Activated naive CD4-positive, alpha-beta T cell treated with anti-CD3 and anti-CD28 coated beads, Interleukin-2, amount 10 ng/mL, durations not matched to agents 7 days and 5 days (primary cell): ENCODE results near the gene EVX2.

Source experiments
- CTCF ChIA-PET: fragments of 350-600 bp; sonication (Branson Sonifier 250); formaldehyde crosslinking; loops from one replicate; lab custom pipeline; 2021; ENCODE audit warnings: antibody characterized with exemption; lab: Charles Lee
- DNase-seq: peaks from one replicate; pipeline ENCODE4 v3.0.0-alpha.2; 2020
- H3K27ac Mint-ChIP-seq: one replicate; pipeline ENCODE4 v1.8.0; 2021; ENCODE audit warnings: mild to moderate bottlenecking, moderate library complexity, mixed read lengths
- H3K27me3 Mint-ChIP-seq: one replicate; pipeline ENCODE4 v1.8.0; 2021; ENCODE audit warnings: mild to moderate bottlenecking, mixed read lengths
- H3K36me3 Mint-ChIP-seq: one replicate; pipeline ENCODE4 v1.8.0; 2021; ENCODE audit warnings: mixed read lengths
- H3K4me1 Mint-ChIP-seq: one replicate; pipeline ENCODE4 v1.8.0; 2021; ENCODE audit warnings: mixed read lengths
- H3K4me3 Mint-ChIP-seq: one replicate; pipeline ENCODE4 v1.8.0; 2021; ENCODE audit warnings: mild to moderate bottlenecking, moderate library complexity, mixed read lengths
- H3K9me3 Mint-ChIP-seq: one replicate; pipeline ENCODE4 v1.8.0; 2021; ENCODE audit warnings: mixed read lengths

Gene EVX2

DNA sequence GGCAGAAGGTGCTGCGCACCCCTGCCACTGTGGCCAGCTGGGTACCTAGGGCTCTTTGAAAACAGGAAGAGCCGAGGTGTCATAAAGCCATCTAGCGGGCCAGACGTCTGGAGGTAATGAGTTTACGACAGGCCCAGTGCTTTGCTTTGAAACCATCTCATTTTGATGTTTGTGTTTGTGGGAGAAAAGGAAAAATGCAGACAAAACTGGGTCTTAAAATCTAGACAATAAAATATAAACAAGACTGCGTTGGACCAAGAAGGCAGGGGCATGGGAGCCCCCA, 42.0 kb upstream of the EVX2 start:
- H3K4me1 Mint-ChIP-seq = peaks cover 16% of the 10 kb centered on the region
- H3K27me3 Mint-ChIP-seq = peaks cover 95% of the 10 kb centered on the region
- DNase-seq = no peak
- no peak overlapping the region for H3K4me3 Mint-ChIP-seq
- peak overlapping the region; percentile 26 for H3K27ac Mint-ChIP-seq
- no peaks in the 10 kb centered on the region for H3K9me3 Mint-ChIP-seq
- CTCF ChIA-PET = interaction anchor here (0.9 to 4.2 kb wide), 6 partner anchors 54 to 1023 kb away, joined by 3 to 25 read pairs (median 3); no protein-coding TSS in a partner anchor
- H3K36me3 Mint-ChIP-seq = peaks cover 5% of the 10 kb centered on the region

DNA sequence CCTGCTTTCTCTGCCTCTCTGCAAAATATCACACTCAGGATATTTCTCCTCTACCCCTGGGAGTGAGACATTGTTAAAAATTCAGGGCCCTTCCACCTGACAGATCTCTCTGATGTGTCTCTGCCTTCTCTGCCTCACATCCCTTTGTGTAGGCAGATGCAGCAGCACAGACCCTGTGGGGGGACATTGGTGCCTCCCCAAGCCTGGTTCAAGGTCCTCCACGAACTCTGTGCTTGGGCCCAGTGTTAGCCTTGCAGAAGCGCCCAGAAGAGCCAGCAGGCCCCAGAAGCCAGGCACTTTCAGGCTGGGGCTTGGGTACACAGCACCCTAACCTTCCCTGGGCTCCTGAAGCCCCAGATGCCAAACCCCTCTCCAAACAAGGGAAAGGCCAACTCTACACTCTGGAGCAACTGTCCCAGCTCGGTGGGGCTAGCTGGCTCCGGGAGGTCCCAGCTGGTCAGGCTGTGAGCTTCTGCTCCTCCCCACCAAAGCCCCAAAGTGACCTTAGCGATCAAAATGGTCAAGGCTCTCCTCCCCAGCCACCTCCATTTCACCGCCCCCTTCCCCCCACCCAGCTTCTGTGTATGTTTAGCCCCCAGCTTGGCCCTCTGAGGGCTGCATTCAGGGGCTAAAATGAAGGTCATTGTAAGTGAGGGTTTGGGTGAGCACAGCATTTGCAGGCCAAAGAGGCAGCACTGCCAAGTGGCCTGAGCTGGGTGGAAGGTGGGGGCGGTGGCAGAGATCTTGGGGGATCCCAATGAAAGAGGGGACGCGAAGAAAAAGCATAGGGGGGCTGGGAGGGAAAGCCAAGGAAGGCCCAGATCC, 41.4 kb upstream of the EVX2 start:
- Mint-ChIP-seq H3K36me3 (peaks cover 5% of the 10 kb centered on the region), H3K4me1 (peaks cover 14% of the 10 kb centered on the region), H3K27me3 (peaks cover 95% of the 10 kb centered on the region), H3K4me3 (no peak overlapping the region), H3K27ac (peak overlapping the region; percentile 26), H3K9me3 (no peaks in the 10 kb centered on the region)
- CTCF ChIA-PET = interaction anchor here (0.9 to 4.2 kb wide), 5 partner anchors 54 to 1023 kb away, joined by 3 to 25 read pairs (median 3); no protein-coding TSS in a partner anchor
- no peak for DNase-seq

DNA sequence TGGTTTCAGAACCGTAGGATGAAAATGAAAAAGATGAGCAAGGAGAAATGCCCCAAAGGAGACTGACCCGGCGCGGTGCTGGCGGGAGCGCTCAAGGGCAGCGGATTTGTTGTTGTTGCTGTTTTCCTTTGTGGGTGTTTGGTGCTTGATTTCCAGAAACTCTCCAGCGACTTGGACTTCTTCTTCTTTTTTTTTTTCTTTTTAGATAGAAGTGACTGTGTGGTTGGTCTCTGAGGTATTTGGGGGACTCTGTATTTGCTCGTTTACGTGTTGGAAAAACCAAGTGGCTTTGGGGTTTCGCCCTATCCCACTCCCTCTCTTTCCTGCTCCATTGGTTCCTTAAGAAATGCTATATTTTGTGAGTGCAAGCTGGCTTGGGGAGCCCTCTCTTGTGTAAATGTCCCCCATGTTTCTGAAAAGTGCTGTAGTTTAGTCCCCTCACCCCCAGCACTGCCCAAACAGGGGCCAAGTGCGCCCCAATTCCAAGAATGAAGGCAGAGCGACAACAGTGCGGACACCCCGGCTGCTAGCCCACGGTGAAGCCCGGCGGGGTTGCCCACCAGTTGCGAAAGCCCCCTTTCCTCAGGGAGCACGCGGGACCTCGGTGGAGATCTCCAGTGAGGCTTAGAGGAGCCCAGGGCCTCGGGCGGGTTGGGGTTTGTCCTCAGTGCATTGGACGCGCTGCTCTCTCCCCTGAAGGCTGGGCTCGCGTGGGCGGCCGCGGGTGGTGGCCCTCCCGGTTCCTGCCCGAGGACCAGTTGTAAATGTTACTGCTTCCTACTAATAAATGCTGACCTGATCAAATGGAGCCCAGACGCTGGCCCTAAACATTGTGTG, 40.6 kb upstream of the EVX2 start:
- Mint-ChIP-seq H3K4me1 (peaks cover 14% of the 10 kb centered on the region), H3K4me3 (peak overlapping the region; percentile 37), H3K27ac (peak overlapping the region; percentile 79), H3K9me3 (no peaks in the 10 kb centered on the region), H3K36me3 (peaks cover 5% of the 10 kb centered on the region), H3K27me3 (peaks cover 94% of the 10 kb centered on the region)
- CTCF ChIA-PET = no interaction called here
- no peak for DNase-seq

DNA sequence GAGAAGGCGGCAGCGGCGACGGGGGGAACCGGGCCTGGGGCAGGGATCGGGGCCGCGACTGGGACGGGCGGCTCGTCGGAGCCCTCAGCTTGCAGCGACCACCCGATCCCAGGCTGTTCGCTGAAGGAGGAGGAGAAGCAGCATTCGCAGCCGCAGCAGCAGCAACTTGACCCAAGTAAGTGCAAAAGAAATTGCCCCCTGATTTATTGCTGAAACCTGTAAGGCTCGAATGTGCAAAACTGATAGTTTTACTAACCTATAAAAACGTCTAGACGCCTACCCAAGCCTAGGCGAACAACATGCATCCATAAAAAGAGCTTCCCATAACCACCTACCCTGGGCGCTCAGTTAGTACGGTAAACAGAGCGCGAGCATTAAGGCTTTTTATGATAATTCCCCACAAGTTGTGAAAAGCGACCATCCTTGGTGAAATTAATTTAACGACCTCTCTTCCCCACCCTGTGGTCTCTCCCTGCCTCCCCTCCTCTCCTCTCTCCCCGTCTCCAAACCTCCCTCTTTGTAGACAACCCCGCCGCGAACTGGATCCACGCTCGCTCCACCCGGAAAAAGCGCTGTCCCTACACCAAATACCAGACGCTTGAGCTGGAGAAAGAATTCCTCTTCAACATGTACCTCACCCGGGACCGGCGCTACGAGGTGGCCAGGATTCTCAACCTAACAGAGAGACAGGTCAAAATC, 39.8 kb upstream of the EVX2 start:
- Mint-ChIP-seq H3K4me1 (peaks cover 11% of the 10 kb centered on the region), H3K4me3 (peak overlapping the region; percentile 37), H3K36me3 (peaks cover 6% of the 10 kb centered on the region), H3K27me3 (peaks cover 93% of the 10 kb centered on the region), H3K9me3 (no peaks in the 10 kb centered on the region), H3K27ac (peak overlapping the region; percentile 79)
- CTCF ChIA-PET = no interaction called here
- no peak for DNase-seq

DNA sequence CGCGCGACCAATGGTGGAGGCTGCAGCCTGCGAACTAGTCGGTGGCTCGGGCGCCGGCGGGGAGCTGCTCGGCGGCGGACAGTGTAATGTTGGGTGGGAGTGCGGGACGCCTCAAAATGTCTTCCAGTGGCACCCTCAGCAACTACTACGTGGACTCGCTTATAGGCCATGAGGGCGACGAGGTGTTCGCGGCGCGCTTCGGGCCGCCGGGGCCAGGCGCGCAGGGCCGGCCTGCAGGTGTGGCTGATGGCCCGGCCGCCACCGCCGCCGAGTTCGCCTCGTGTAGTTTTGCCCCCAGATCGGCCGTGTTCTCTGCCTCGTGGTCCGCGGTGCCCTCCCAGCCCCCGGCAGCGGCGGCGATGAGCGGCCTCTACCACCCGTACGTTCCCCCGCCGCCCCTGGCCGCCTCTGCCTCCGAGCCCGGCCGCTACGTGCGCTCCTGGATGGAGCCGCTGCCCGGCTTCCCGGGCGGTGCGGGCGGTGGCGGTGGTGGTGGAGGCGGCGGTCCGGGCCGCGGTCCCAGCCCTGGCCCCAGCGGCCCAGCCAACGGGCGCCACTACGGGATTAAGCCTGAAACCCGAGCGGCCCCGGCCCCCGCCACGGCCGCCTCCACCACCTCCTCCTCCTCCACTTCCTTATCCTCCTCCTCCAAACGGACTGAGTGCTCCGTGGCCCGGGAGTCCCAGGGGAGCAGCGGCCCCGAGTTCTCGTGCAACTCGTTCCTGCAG, 39.1 kb upstream of the EVX2 start, which contains the start of gene HOXD9:
Gene HOXD9 (plus strand): TSS at position 37 of the 728 bp plus-strand sequence. CDS start 50 bp downstream, at position 87.
- DNase-seq = no peak
- H3K4me3 Mint-ChIP-seq = peak within 1 kb of the TSS; percentile 37
- H3K27ac Mint-ChIP-seq = peak within 1 kb of the TSS; percentile 79
- H3K36me3 Mint-ChIP-seq = peaks cover 5% of the 10 kb centered on the region
- CTCF ChIA-PET = interaction anchor here (0.6 to 1.9 kb wide), 4 partner anchors 9 to 514 kb away, joined by 3 to 5 read pairs (median 3); no protein-coding TSS in a partner anchor
- peaks cover 4% of the 10 kb centered on the region for H3K4me1 Mint-ChIP-seq
- peaks cover 93% of the 10 kb centered on the region for H3K27me3 Mint-ChIP-seq
- H3K9me3 Mint-ChIP-seq = no peaks in the 10 kb centered on the region

DNA sequence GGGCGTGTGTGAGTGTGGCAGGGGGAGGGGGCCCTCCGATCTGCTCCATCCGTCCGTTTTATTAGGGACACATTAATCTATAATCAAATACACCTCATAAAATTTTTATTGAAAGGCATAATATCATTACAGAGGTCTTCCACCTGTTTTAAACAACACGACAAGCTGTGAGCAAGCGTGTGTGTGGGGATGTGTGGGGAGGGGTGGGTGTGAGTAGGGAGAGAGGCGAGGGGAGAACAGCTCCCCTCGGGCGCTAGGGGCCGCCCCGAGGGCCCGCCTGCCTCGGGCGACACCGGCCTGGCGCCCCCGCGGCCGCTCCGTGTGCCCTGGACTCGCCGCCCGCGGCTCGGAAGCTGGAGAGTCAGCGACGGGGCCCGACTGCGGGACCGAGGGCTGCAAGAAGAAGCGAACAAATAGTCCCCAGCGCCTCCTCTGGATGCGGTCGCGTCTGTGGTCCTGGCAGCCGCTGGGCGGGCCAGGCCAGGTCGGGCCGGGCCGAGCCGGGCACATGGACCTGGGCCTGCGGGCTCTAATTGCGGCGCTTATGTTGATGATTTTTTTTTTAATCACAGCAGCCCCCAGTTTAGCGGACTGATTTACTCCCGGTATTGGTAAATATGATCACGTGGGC, 38.4 kb upstream of the EVX2 start:
- Mint-ChIP-seq H3K4me3 (no peak overlapping the region), H3K9me3 (no peaks in the 10 kb centered on the region), H3K27me3 (peaks cover 96% of the 10 kb centered on the region), H3K27ac (peak overlapping the region; percentile 73), H3K36me3 (peaks cover 5% of the 10 kb centered on the region), H3K4me1 (peaks cover 4% of the 10 kb centered on the region)
- CTCF ChIA-PET = interaction anchor here (0.6 to 1.9 kb wide), 5 partner anchors 9 to 515 kb away, joined by 3 to 5 read pairs (median 3); no protein-coding TSS in a partner anchor
- DNase-seq = no peak

DNA sequence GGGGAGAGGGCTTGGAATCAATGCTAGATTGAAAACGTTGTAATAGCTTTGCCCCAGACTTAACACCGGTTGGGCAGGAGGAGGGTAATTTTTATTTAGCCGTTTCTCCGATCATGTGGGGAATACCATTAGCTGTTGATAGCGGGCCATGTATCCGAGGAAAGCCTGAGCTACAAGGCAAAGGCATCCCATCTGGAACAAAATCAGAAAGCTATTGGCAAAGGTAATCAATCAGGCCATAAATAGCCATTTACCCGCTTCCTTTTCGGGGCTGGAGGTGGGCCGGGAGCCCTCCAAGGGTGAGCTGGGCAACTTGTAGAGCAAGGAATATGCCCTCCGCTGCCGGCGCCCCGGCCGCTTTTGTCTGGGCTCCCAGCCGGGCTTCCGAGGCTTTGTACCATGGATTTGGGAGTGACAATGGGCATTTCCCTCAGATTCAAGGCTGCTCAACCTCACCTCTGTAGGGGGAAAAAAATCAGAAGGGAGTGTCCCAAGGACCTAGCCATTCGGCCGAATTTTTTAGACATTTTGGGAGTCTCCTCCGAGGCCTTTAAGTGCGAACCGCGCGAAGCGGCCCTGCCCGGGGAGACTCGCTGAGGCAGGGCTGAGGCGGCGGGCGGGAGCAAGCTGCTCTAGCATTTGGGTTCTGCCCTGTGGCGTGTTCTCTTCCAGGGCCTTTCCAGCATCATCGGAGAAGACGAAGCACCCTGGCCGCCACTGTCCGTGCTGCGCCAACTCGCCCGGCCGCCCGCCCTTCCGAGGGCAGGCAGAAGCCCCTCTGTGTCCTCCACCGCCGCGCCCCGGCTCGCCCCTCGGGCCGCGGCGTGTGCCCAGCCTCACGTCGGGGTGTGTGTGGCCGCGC, 37.7 kb upstream of the EVX2 start:
- CTCF ChIA-PET = interaction anchor here (0.8 to 1.9 kb wide), 9 partner anchors 10 to 1028 kb away, joined by 3 to 5 read pairs (median 3); no protein-coding TSS in a partner anchor
- H3K4me3 Mint-ChIP-seq = no peak overlapping the region
- no peak for DNase-seq
- H3K4me1 Mint-ChIP-seq = peaks cover 4% of the 10 kb centered on the region
- peaks cover 5% of the 10 kb centered on the region for H3K36me3 Mint-ChIP-seq
- H3K9me3 Mint-ChIP-seq = peaks cover 4% of the 10 kb centered on the region
- peak overlapping the region; percentile 80 for H3K27ac Mint-ChIP-seq
- peaks cover 96% of the 10 kb centered on the region for H3K27me3 Mint-ChIP-seq

DNA sequence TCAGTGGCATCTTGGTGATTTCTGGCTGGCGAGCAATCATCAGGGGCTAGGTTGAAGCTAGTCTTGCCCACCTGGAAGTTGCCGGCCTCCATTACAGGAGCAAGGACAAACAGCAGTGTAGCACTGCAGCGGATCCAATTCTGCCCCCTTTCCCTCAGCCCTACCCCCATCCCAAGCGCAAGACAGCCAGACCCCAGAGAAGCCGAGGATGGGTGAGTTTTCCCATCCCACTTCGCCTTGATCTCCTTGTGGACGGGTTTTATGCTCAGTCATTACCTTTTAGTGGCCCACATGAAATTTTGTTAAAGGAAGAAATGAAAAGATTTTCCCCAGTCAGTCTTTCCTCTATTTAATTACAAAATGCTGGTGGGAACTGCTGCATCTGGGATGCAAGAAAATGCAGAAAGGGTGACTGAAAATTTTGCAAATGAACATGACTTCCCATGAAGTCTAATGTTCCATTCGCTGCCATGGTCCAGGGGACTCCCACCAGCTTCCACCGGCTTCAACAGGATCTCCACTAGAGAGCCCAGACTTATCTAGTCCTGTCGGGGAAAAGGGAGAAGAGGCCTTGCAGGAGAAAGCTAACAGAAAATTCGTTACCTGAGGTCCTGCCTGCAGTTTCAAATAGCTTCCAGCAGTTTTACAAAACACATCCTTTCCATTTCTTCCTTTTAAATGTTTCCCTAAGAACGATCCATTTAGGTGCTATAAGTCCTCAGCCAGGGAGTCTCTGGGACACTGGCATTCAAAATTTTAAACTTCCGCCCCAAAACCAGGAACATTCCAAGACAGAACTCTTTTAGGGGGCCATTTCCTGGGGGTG, 36.8 kb upstream of the EVX2 start:
- Mint-ChIP-seq H3K36me3 (peaks cover 7% of the 10 kb centered on the region), H3K9me3 (peaks cover 4% of the 10 kb centered on the region), H3K4me3 (no peak overlapping the region), H3K27ac (peak overlapping the region; percentile 80), H3K4me1 (peaks cover 4% of the 10 kb centered on the region), H3K27me3 (peaks cover 97% of the 10 kb centered on the region)
- no peak for DNase-seq
- CTCF ChIA-PET = interaction anchor here (0.7 to 1.9 kb wide), 11 partner anchors 9 to 1029 kb away, joined by 3 to 5 read pairs (median 3); no protein-coding TSS in a partner anchor

DNA sequence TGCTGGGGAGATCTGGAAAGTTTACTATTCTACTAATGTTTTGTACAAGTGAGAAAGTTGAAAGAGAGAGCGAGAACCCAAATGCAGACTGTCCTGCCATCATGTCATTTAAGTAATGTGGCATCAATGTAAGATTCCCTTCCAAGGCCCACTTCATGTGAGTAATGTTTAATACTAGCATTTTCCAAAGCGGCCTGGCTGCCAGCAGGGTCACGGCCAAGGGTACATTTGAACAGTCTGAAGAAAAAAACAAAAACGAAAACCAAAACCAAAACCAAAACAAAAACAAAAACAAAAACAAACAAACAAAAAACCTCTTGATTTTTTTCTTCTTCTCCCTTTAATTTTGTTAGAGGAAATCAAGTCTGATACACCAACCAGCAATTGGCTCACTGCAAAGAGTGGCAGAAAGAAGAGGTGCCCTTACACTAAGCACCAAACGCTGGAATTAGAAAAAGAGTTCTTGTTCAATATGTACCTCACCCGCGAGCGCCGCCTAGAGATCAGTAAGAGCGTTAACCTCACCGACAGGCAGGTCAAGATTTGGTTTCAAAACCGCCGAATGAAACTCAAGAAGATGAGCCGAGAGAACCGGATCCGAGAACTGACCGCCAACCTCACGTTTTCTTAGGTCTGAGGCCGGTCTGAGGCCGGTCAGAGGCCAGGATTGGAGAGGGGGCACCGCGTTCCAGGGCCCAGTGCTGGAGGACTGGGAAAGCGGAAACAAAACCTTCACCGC, 35.0 kb upstream of the EVX2 start:
- CTCF ChIA-PET = interaction anchor here (1.8 kb wide), 1 partner anchor 13 kb away, joined by 5 read pairs; no protein-coding TSS in a partner anchor
- Mint-ChIP-seq H3K27me3 (peaks cover 97% of the 10 kb centered on the region), H3K9me3 (peaks cover 4% of the 10 kb centered on the region), H3K4me1 (peaks cover 3% of the 10 kb centered on the region), H3K27ac (peak overlapping the region; percentile 22), H3K4me3 (no peak overlapping the region), H3K36me3 (peaks cover 4% of the 10 kb centered on the region)
- DNase-seq = no peak

DNA sequence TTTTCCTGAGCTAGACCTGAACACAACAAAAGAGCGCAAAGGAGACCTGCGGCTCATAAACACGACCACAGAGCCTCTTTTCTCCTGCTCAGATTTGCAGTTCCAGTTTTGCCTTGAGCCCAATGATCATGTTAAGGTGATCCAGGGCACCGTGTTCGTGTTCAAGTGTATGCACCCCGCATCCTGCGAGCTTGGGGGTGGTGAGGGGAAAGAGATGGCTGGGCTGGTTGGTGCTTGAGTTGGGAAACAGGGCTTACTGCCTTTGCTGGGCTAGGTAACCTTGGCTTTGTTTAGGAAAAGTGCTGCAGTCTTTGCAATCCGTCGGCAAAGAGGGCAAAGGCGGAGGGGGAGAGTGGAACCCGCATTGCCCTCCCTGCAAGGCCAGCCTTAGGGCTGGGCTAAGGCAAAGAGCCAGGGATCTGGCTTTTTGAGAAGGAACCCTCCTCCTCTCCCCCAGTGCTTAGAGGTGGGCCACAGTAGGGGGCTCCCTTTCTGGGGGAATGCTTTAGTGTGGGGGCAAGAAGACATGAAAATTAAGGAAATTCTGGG, 34.1 kb upstream of the EVX2 start:
- Mint-ChIP-seq H3K4me1 (peaks cover 2% of the 10 kb centered on the region), H3K4me3 (no peak overlapping the region), H3K36me3 (peaks cover 3% of the 10 kb centered on the region), H3K27ac (no peak overlapping the region), H3K27me3 (peaks cover 97% of the 10 kb centered on the region), H3K9me3 (peaks cover 4% of the 10 kb centered on the region)
- CTCF ChIA-PET = interaction anchor here (1.8 kb wide), 1 partner anchor 14 kb away, joined by 5 read pairs; no protein-coding TSS in a partner anchor
- no peak for DNase-seq
